ENCODE data around the gene GSE1. TPM values are rescaled to one million over a fixed set of nuclear protein-coding genes. Genes with fewer than 3 reads are reported as not detected.
A peak's percentile ranks its signal among the peaks of the same experiment; 100 is the strongest.

The GSE1 gene
- total RNA-seq, 2 donors from 2014 or later: 18.5 to 27.9 TPM

- no peaks in the 10 kb centered on the region for H3K9me3 Mint-ChIP-seq
- H3K27ac Mint-ChIP-seq: no peak overlapping the region
- no peak for DNase-seq (ENCODE audit: low spot score in 2 of 2)
- H3K36me3 Mint-ChIP-seq: no peaks in the 10 kb centered on the region
- no peak for ATAC-seq
Measured at GRCh38 chr16:85653290-85653891, 40.3 kb downstream of the GSE1 start.

- ATAC-seq: no peak
- H3K36me3 Mint-ChIP-seq: no peaks in the 10 kb centered on the region
Measured at GRCh38 chr16:85654251-85655095, 41.4 kb downstream of the GSE1 start.

GRCh38 chr16:85655216-85656129 is 42.4 kb downstream of the GSE1 start:
- Mint-ChIP-seq H3K27ac (no peak overlapping the region), H3K9me3 (no peaks in the 10 kb centered on the region), H3K36me3 (no peaks in the 10 kb centered on the region)
- no peak for ATAC-seq
- no peak for DNase-seq (ENCODE audit: low spot score in 2 of 2)

More at GRCh38 chr16:85654251-85655095, 41.4 kb downstream of the GSE1 start:
- no peaks in the 10 kb centered on the region for H3K9me3 Mint-ChIP-seq
- H3K27ac Mint-ChIP-seq: no peak overlapping the region
- no peak for DNase-seq (ENCODE audit: low spot score in 2 of 2)

GRCh38 chr16:85656351-85657266 is 43.5 kb downstream of the GSE1 start:
- ATAC-seq (no peak), DNase-seq (ENCODE audit: low spot score in 2 of 2) (no peak)
- Mint-ChIP-seq H3K36me3 (no peaks in the 10 kb centered on the region), H3K9me3 (no peaks in the 10 kb centered on the region), H3K27ac (no peak overlapping the region)

GRCh38 chr16:85657267-85657650 is 44.1 kb downstream of the GSE1 start:
- Mint-ChIP-seq H3K9me3 (no peaks in the 10 kb centered on the region), H3K36me3 (no peaks in the 10 kb centered on the region), H3K27ac (no peak overlapping the region)
- ATAC-seq: no peak
- no peak for DNase-seq (ENCODE audit: low spot score in 2 of 2)

- ATAC-seq: no peak
- Mint-ChIP-seq H3K9me3 (no peaks in the 10 kb centered on the region), H3K27ac (no peak overlapping the region), H3K36me3 (no peaks in the 10 kb centered on the region)
- no peak for DNase-seq (ENCODE audit: low spot score in 2 of 2)
Measured at GRCh38 chr16:85657996-85658395, 44.9 kb downstream of the GSE1 start.

- H3K36me3 Mint-ChIP-seq: no peaks in the 10 kb centered on the region
- H3K9me3 Mint-ChIP-seq: no peaks in the 10 kb centered on the region
- no peak for ATAC-seq
- DNase-seq (ENCODE audit: low spot score in 2 of 2): no peak
- H3K27ac Mint-ChIP-seq: no peak overlapping the region
Measured at GRCh38 chr16:85658504-85659326, 45.6 kb downstream of the GSE1 start.

- H3K9me3 Mint-ChIP-seq: no peaks in the 10 kb centered on the region
- no peaks in the 10 kb centered on the region for H3K36me3 Mint-ChIP-seq
Measured at GRCh38 chr16:85659336-85659735, 46.2 kb downstream of the GSE1 start.

GRCh38 chr16:85659805-85660511 is 46.8 kb downstream of the GSE1 start:
- no peaks in the 10 kb centered on the region for H3K36me3 Mint-ChIP-seq
- ATAC-seq (peak; percentile 67 to 70), DNase-seq (ENCODE audit: low spot score in 2 of 2) (peak in 1 of 2 donors; percentile 82)
- no peaks in the 10 kb centered on the region for H3K9me3 Mint-ChIP-seq
- H3K27ac Mint-ChIP-seq: peak overlapping the region; percentile 8 to 73

More at GRCh38 chr16:85659336-85659735, 46.2 kb downstream of the GSE1 start:
- peak overlapping the region in 1 of 2 donors; percentile 73 for H3K27ac Mint-ChIP-seq
- DNase-seq (ENCODE audit: low spot score in 2 of 2): no peak
- ATAC-seq: no peak

- H3K27ac Mint-ChIP-seq: peak overlapping the region in 1 of 2 donors; percentile 31
- H3K9me3 Mint-ChIP-seq: no peaks in the 10 kb centered on the region
- DNase-seq (ENCODE audit: low spot score in 2 of 2) (no peak), ATAC-seq (no peak)
- peaks cover 5 to 6% of the 10 kb centered on the region in 2 donors for H3K36me3 Mint-ChIP-seq
Measured at GRCh38 chr16:85660843-85661739, 48.0 kb downstream of the GSE1 start.

GRCh38 chr16:85661740-85662481 is 48.8 kb downstream of the GSE1 start:
- no peak for ATAC-seq
- H3K27ac Mint-ChIP-seq: peak overlapping the region in 1 of 2 donors; percentile 29
- H3K9me3 Mint-ChIP-seq: no peaks in the 10 kb centered on the region

GRCh38 chr16:85662482-85662812 is 49.3 kb downstream of the GSE1 start:
- H3K9me3 Mint-ChIP-seq: no peaks in the 10 kb centered on the region
- no peak for ATAC-seq
- no peak overlapping the region for H3K27ac Mint-ChIP-seq
- no peak for DNase-seq (ENCODE audit: low spot score in 2 of 2)
- H3K36me3 Mint-ChIP-seq: peaks cover 9% of the 10 kb centered on the region in 2 donors

More at GRCh38 chr16:85661740-85662481, 48.8 kb downstream of the GSE1 start:
- no peak for DNase-seq (ENCODE audit: low spot score in 2 of 2)
- peaks cover 9% of the 10 kb centered on the region in 2 donors for H3K36me3 Mint-ChIP-seq
